Colonic mucosa (tissue), 4 donors: ENCODE data around the gene TBC1D21. TPM values are rescaled to one million over a fixed set of nuclear protein-coding genes. Genes with fewer than 3 reads are reported as not detected.

Experiments
- DNase-seq: peaks from one replicate; pipeline ENCODE4 v3.0.0-alpha.2; 2020
- H3K27ac ChIP-seq: fragments of 200-600 bp; one replicate; pipeline ENCODE4 v1.8.0; 2021
- H3K27me3 ChIP-seq: fragments of 200-600 bp; one replicate; pipeline ENCODE4 v1.8.0; 2021
- H3K36me3 ChIP-seq: fragments of 200-600 bp; one replicate; pipeline ENCODE4 v1.8.0; 2021
- H3K4me1 ChIP-seq: fragments of 200-600 bp; one replicate; pipeline ENCODE4 v1.8.0; 2021; ENCODE audit warnings: mild to moderate bottlenecking
- H3K4me3 ChIP-seq: fragments of 200-600 bp; one replicate; pipeline ENCODE4 v1.8.0; 2021
- H3K9ac ChIP-seq, 2 donors: one replicate each; pipeline ENCODE4 v1.7.0; 2013; ENCODE audit warnings: control low read depth in 2 of 2, low read depth in 2 of 2, low read length in 2 of 2
- H3K9me3 ChIP-seq: fragments of 200-600 bp; one replicate; pipeline ENCODE4 v1.8.0; 2021
- CTCF ChIP-seq: fragments of 200-600 bp; IDR thresholded peaks from one replicate; pipeline ENCODE4 v1.8.0; 2022; ENCODE audit warnings: antibody characterized with exemption, mild to moderate bottlenecking
- intact Hi-C: fragments of 100-400 bp; cut with DNase I; formaldehyde crosslinking; loops from one replicate; pipeline ENCODE4 v1.14.1; 2022
- total RNA-seq, 2 donors: library from RNA; stranded (reverse); fragmentation: NEBNext Ultra II Directional in 1 of 2; extraction: Animal tissue kit (Norgen Biotek cat#: 25700) in 1 of 2; gene quantifications; one replicate each; pipeline ENCODE4 v1.2.1, GENCODE V29; 2021
- donor health status: healthy.
- donor health status: DM: no; HTN: no; CAD: no.
- donor health status: DM: no; HTN: no; CAD: no.

The TBC1D21 gene
- total RNA-seq, 2 donors from 2014 or later, result not detected

- DNase-seq, result no peak
- TF ChIP-seq CTCF, result no peak
- no peaks in the 10 kb centered on the region for H3K36me3 ChIP-seq
- H3K9ac ChIP-seq, result no peak overlapping the region
- H3K27ac ChIP-seq, result no peak overlapping the region
- no peaks in the 10 kb centered on the region for H3K27me3 ChIP-seq
- no peaks in the 10 kb centered on the region for H3K9me3 ChIP-seq
- H3K4me3 ChIP-seq, result no peak overlapping the region
- H3K4me1 ChIP-seq, result no peaks in the 10 kb centered on the region
- intact Hi-C loops, result no loop called here
Measured at GRCh38 chr15:73852507-73852906, 20.9 kb upstream of the TBC1D21 start.

GRCh38 chr15:73854265-73854664 lies 19.1 kb upstream of the TBC1D21 start:
- Histone ChIP-seq H3K36me3 (no peaks in the 10 kb centered on the region), H3K27ac (no peak overlapping the region), H3K4me3 (no peak overlapping the region), H3K9me3 (no peaks in the 10 kb centered on the region), H3K4me1 (no peaks in the 10 kb centered on the region), H3K9ac (no peak overlapping the region), H3K27me3 (no peaks in the 10 kb centered on the region)
- intact Hi-C loops, result no loop called here
- no peak for TF ChIP-seq CTCF
- DNase-seq, result no peak

- H3K9me3 ChIP-seq, result no peaks in the 10 kb centered on the region
- no peaks in the 10 kb centered on the region for H3K4me1 ChIP-seq
- no peak for DNase-seq
- H3K36me3 ChIP-seq, result no peaks in the 10 kb centered on the region
- no peak for TF ChIP-seq CTCF
- no peak overlapping the region for H3K27ac ChIP-seq
- intact Hi-C loops, result no loop called here
- no peak overlapping the region for H3K9ac ChIP-seq
- H3K27me3 ChIP-seq, result no peaks in the 10 kb centered on the region
- H3K4me3 ChIP-seq, result no peak overlapping the region
Measured at GRCh38 chr15:73856458-73857192, 16.7 kb upstream of the TBC1D21 start.

GRCh38 chr15:73857193-73857920 lies 16.0 kb upstream of the TBC1D21 start:
- Histone ChIP-seq H3K27me3 (no peaks in the 10 kb centered on the region), H3K9ac (no peak overlapping the region), H3K4me1 (no peaks in the 10 kb centered on the region), H3K36me3 (no peaks in the 10 kb centered on the region), H3K9me3 (no peaks in the 10 kb centered on the region), H3K4me3 (no peak overlapping the region), H3K27ac (no peak overlapping the region)
- no peak for TF ChIP-seq CTCF
- intact Hi-C loops, result no loop called here
- DNase-seq, result no peak

GRCh38 chr15:73858062-73858461 lies 15.3 kb upstream of the TBC1D21 start:
- Histone ChIP-seq H3K9ac (no peak overlapping the region), H3K9me3 (no peaks in the 10 kb centered on the region), H3K27me3 (no peaks in the 10 kb centered on the region), H3K27ac (no peak overlapping the region), H3K4me3 (no peak overlapping the region), H3K4me1 (no peaks in the 10 kb centered on the region), H3K36me3 (no peaks in the 10 kb centered on the region)
- intact Hi-C loops, result no loop called here
- no peak for TF ChIP-seq CTCF
- no peak for DNase-seq
